ENCODE results near the gene ITPK1. TPM values are rescaled to one million over a fixed set of nuclear protein-coding genes. Genes with fewer than 3 reads are reported as not detected.

The ITPK1 gene
- total RNA-seq, 1 donor from 2014 or later = 30.5 TPM

- DNase-seq (ENCODE audit: low spot score in 2 of 2, unreplicated experiment in 2 of 2) = no peak
- no peaks in the 10 kb centered on the region for H3K36me3 Mint-ChIP-seq
- no peak overlapping the region for H3K4me3 Mint-ChIP-seq
- H3K27ac Mint-ChIP-seq = no peak overlapping the region
- H3K4me1 Mint-ChIP-seq = peaks cover 22% of the 10 kb centered on the region
- no peaks in the 10 kb centered on the region for H3K27me3 Mint-ChIP-seq (ENCODE audit: low read depth)
- H3K9me3 Mint-ChIP-seq = no peaks in the 10 kb centered on the region
- TF ChIP-seq CTCF (IDR thresholded peaks at IDR 0.05; ENCODE audit: unreplicated experiment) = no peak
These were observed 83.2 kb downstream of the ITPK1 start for GRCh38 chr14:93032421-93032936.

GRCh38 chr14:93031505-93032315 lies 84.0 kb downstream of the ITPK1 start:
- H3K27me3 Mint-ChIP-seq (ENCODE audit: low read depth) = no peaks in the 10 kb centered on the region
- H3K4me1 Mint-ChIP-seq = peaks cover 22% of the 10 kb centered on the region
- DNase-seq (ENCODE audit: low spot score in 2 of 2, unreplicated experiment in 2 of 2) = no peak
- H3K9me3 Mint-ChIP-seq = no peaks in the 10 kb centered on the region
- no peaks in the 10 kb centered on the region for H3K36me3 Mint-ChIP-seq
- H3K4me3 Mint-ChIP-seq = no peak overlapping the region
- no peak for TF ChIP-seq CTCF (IDR thresholded peaks at IDR 0.05; ENCODE audit: unreplicated experiment)
- H3K27ac Mint-ChIP-seq = no peak overlapping the region

GRCh38 chr14:93030761-93031160 lies 85.0 kb downstream of the ITPK1 start:
- H3K27me3 Mint-ChIP-seq (ENCODE audit: low read depth) = no peaks in the 10 kb centered on the region
- H3K9me3 Mint-ChIP-seq = no peaks in the 10 kb centered on the region
- no peak for DNase-seq (ENCODE audit: low spot score in 2 of 2, unreplicated experiment in 2 of 2)
- TF ChIP-seq CTCF (IDR thresholded peaks at IDR 0.05; ENCODE audit: unreplicated experiment) = no peak
- H3K4me1 Mint-ChIP-seq = peaks cover 20% of the 10 kb centered on the region
- no peaks in the 10 kb centered on the region for H3K36me3 Mint-ChIP-seq
- H3K27ac Mint-ChIP-seq = no peak overlapping the region
- H3K4me3 Mint-ChIP-seq = no peak overlapping the region

GRCh38 chr14:93029911-93030508 lies 85.7 kb downstream of the ITPK1 start:
- H3K4me3 Mint-ChIP-seq = no peak overlapping the region

GRCh38 chr14:93029417-93029816 lies 86.3 kb downstream of the ITPK1 start:
- no peak overlapping the region for H3K27ac Mint-ChIP-seq
- no peak overlapping the region for H3K4me3 Mint-ChIP-seq
- H3K36me3 Mint-ChIP-seq = no peaks in the 10 kb centered on the region
- H3K4me1 Mint-ChIP-seq = peaks cover 20% of the 10 kb centered on the region
- H3K27me3 Mint-ChIP-seq (ENCODE audit: low read depth) = no peaks in the 10 kb centered on the region
- no peaks in the 10 kb centered on the region for H3K9me3 Mint-ChIP-seq
- no peak for TF ChIP-seq CTCF (IDR thresholded peaks at IDR 0.05; ENCODE audit: unreplicated experiment)
- no peak for DNase-seq (ENCODE audit: low spot score in 2 of 2, unreplicated experiment in 2 of 2)

More at GRCh38 chr14:93029911-93030508, 85.7 kb downstream of the ITPK1 start:
- DNase-seq (ENCODE audit: low spot score in 2 of 2, unreplicated experiment in 2 of 2) = no peak
- H3K36me3 Mint-ChIP-seq = no peaks in the 10 kb centered on the region
- no peak for TF ChIP-seq CTCF (IDR thresholded peaks at IDR 0.05; ENCODE audit: unreplicated experiment)
- H3K9me3 Mint-ChIP-seq = no peaks in the 10 kb centered on the region
- H3K4me1 Mint-ChIP-seq = peaks cover 20% of the 10 kb centered on the region
- H3K27me3 Mint-ChIP-seq (ENCODE audit: low read depth) = no peaks in the 10 kb centered on the region
- H3K27ac Mint-ChIP-seq = no peak overlapping the region

Measured in mesothelial cell of epicardium (in vitro differentiated cells).